HL-60/S4 treated with phorbol 12-myristate 13-acetate at 8.2 ng/mL for 4 days and 3 days (cell line): ENCODE data around the gene TTLL5.
"Not testable (repeated sequence)": the region's sequence is repeated elsewhere in the genome, so short reads cannot be mapped to it uniquely, and the experiment has no call there.

Experiments used
- in situ Hi-C: fragments of 300-500 bp; cut with MboI; formaldehyde crosslinking; loops from 2 replicates; pipeline ENCODE4 v1.15.0; 2022; ENCODE audit warnings: low sequenced_read_pairs

TTLL5 gene

DNA sequence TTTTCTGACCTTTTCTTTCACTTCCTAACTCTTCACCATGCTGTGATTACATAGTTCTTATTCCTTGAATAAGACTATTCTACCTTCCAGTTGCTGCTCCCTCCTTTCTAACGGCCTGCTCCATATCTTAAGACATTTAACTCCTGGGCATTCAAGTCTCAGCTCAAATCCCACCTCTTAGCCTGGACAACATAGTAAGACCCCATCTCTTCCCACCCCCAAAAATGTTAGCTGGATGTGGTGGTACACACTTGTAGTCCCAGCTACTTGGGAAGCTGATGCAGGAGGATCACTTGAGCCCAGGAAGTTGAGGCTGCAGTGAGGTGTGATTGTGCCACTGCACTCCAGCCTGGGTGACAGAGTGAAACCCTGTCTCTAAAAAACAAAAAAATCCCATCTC lies 11.3 kb upstream of the TTLL5 start:
- in situ Hi-C loops: no loop called here

DNA sequence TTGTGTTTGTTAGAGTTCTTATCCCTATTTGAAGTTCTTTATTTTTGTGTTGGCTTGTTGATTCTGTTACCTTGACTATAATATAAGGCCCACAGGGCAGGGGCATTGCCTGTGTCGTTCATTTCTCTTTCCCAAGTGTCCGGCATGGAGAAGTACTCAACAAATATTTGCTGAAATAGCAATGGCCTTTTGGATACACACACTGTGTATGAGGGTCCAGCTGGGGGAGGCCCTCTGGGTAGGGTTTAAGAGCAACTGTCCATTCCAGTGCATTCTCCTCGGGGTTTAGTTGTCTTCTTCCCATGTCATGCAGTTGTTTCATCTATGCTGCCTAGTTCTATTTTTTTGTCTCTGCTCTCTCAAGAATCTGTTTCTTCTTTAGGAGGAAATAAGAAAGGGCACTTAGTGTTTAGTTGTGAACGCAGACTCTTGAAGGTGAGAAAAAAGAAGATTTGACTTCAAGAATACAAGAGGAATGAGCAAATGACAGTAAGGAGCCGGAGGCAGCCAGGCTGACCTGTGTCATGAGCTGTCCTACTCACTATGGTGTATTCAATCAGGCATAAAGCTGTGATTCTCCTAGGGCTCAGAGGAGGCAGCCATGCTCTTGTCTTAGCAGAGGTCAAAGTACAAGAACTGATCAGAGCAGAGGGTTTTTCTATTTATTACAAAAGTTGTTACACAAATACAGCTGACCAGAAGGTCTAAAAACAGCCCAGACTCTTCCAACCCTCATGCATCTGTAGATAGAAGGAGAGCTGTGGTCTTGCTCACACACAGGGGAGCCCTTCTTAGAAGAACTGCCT lies 10.6 kb upstream of the TTLL5 start:
- in situ Hi-C loops: no loop called here

DNA sequence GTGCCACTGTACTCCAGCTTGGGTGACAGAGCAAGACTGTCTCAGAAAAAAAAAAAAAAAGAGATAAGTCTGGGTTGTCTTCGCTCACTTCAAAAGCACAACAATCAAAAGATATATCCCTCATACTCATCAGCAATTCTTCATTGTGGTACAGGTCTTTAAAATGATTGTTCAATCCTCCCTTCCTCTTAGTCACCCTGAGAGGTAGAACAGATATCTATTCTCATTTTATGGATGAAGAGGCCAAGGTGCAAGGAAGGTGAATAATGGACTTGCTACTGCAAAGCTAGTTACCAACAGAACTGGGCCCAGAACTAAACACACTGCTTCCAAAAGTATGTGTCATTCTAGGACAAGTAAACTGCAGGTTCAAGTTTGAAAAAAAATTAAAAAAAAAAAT lies 7.5 kb upstream of the TTLL5 start:
- in situ Hi-C loops: no loop called here

DNA sequence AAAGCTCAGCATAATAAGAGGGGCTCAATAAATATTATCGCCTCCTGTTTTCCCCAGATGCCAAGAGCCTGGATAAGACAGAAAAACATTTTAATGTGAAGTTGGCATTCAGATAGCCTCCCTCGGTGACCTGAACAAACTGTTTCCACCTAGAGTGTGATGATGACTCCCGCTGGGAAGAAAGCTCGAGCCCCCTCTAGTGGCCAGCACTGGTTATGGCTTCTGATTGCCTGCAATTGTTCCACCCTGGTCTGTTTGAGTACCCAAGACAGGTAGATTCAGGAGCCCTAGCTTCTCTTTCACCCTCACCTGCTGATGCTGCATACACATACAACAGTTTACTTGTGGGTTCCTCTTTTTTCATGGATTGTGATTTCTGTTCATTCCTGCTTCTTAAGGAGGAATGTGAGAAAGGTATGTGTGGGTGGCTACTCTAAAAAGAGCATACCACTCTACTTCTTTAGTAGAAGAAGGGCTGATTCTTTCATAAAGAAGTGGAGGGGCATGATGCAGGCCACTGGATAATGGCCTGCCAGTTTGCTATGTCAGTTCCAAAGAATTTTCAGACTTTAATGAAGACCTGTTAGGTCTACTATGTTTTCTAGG lies 6.8 kb upstream of the TTLL5 start:
- in situ Hi-C loops: no loop called here

DNA sequence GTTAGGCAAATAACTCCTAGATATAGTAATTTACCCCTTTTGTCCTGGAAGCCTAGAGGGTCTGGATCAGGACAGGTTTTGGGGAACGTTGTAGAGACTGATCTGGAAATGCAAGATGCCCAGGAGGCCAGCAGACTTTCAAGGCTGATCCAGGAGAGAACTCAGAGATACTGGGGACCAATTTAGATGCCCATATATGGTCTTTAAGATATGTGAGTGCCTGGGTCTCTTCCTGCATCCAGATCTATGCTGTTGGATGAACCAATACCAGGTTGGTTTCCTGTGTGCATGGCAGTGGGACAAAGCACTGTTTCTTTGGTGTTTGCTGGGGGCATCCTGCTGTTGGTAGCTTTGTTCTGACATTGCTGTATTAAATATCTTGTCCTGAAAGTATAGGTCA lies 5.8 kb upstream of the TTLL5 start:
- in situ Hi-C loops: no loop called here

DNA sequence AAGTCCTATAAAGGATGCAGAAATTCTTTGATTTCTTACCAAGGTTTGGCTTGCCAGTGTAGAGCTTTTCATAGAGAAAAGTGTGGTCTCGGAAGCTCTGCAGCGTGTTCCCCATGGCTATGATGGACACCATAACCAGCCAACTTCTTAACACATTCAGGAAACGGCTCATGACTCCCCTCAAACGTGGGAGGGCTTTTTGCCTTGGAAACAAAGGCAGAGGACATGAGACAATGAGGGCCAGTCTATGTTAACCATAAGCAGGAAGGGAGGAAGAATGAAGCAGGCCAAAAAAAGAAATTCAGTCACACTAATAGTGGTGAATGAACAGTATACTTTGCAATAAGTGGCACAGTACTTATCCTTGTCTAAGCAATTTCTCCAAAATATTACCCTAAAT lies 3.7 kb upstream of the TTLL5 start:
- in situ Hi-C loops: no loop called here

DNA sequence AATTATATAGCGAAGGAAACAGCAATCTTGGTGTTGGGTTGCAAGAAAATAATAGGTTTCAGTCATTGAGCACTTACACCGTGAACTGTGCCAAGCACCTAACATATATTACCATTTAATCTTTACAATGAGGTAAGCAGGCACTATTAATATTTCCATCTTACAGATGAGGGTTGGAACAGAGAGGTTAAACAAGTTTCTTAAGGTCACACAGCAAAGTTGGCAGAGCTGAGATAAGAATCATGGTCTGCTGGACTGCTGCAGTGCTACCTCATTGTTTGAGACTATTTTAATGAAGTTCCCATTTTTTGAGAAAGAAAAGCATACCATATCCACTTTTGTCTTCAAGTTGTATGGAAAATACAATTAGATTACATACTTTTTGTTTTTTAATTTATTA lies 2.1 kb upstream of the TTLL5 start:
- in situ Hi-C loops: no loop called here

DNA sequence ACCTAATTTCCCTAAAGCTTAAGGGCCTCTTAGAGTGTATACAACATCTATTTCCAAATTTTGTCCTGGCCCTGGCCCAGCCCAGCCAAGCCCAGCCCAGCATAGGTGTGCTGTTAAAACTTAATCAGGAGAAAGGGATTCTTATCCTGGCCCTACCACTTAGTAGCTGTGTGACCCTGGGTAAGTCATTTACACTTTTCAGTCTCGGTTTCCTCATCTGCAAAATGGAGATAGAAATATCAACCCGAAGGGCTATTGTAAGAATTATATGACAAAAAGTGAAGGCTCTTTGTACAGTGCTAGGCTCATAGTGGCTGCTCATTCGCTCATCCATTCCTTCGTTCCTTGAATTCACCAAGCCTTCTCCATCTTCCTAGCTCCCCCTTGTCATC lies 812 bp upstream of the TTLL5 start:
- in situ Hi-C loops: no loop called here

DNA sequence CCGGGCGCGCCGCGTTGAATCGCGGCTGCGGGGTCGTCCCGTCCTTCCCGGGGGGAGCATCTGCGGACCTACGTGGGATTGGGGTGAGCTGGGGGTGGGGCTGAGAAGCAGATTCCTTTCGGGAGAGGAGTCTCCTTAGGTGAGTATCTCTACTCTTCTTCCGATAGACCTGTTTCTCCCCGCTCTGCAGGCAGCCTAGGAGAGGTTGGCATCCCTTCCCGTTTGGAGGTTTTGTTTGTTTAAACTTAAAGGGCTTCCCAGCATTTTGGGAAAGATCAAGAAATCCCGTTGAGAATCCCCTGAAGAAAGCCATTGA lies 411 bp downstream of the TTLL5 start:
- in situ Hi-C loops: no loop called here

DNA sequence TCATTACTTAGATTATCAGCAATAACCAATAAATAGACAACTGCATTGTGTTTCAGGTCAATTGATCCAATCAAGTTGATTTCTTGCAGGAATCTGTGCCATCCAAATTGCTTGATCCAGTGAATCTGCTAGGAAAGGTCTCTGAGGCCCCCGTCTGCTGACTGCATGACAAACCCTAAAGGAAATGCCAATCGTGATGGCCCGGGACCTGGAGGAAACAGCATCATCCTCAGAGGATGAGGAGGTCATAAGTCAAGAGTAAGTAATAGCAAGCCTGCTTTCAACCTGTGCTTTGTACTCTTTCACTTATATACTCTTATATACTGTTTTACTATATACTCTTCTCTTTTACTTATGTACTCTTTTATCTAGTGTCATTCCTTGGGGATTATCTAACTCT lies 1.9 kb downstream of the TTLL5 start:
- in situ Hi-C loops: no loop called here

DNA sequence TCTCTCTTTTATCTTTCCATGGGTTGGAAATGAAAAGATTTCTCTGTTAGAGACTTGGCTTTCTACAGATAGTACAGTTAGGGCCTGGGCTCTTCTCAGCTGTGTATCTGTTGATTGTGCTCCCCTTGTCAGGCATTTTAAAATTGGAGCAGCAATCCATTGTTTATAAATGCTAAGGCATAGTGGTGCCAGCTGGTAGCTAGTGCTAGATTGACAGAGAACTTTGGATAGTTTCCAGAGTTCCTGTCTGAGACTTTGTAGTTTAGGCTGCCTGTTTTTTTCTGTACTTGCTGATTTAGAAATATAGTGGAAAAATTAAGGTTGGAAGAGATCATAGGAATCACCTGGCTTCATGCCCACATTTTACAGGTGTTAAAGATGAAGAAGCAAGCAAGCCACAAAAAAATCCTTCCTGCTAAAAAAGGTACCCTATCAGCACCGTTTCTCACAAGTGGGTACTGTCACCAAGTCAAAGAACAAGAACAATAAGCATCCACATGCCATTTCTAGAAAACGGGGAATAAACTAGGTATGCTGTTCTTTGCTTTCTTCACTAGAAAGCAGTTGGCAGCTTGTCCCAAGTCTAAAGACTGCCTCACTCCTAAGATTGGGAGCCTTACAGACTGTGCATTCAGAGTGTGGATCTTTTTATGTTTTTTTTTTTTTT lies 6.2 kb downstream of the TTLL5 start:
- in situ Hi-C loops: no loop called here

DNA sequence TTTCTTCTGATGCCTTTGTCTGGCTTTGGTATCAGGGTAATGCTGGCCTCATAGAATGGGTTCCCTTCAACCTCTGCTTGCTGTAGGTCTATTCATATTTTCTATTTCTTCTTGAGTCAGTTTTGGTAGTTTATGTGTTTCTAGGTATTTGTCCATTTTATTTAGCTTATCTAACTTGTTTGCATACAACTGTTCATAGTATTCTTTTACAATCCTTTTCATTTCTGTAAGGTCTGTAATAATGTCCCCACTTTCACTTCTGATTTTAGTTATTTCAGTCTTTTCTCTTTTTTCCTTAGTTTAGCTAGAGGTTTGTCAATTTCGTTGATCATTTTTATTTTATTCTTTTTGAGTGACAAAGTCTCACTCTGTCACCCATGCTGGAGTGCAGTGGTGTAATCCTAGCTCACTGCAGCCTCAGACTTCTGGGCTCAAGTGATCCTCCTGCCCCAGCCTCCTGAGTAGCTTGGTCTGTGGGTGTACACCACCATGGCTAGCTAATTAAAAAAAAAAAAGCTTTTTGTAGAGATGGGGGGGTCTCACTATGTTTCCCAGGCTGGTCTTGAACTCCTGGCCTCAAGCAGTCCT lies 11.7 kb downstream of the TTLL5 start:
- in situ Hi-C loops: no loop called here

DNA sequence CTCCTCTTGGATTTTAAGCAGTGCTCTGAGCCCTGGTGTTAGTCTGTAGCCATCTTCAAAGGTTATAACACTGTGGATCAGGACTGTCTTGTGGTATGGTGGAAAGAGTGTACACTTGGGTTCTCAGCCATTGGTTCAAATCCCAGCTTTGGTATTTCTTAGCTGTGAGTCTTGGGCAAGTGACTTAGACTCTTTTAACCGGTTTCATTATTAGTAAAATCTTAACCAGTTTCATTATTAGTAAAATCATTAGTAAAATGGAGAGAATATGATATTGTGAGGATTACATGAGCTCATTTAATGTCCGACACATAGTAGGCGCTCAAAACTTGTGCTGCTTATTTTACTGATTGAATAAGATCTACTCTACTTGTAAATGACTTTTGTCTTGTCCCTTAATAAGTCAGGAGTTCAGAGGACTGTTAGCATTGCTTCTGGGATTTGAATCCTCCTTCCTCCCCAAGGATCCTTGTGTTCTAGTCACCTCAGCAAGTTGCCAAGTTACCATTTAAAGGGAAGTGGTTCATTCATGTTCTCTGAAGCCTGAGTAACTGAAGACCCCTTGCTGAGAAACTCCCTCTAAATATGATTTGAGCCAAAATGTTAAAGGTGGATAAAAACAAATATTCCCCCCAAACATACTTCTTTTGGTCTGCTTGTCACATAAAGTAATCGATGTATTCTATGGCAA lies 12.4 kb downstream of the TTLL5 start:
- in situ Hi-C loops: no loop called here

DNA sequence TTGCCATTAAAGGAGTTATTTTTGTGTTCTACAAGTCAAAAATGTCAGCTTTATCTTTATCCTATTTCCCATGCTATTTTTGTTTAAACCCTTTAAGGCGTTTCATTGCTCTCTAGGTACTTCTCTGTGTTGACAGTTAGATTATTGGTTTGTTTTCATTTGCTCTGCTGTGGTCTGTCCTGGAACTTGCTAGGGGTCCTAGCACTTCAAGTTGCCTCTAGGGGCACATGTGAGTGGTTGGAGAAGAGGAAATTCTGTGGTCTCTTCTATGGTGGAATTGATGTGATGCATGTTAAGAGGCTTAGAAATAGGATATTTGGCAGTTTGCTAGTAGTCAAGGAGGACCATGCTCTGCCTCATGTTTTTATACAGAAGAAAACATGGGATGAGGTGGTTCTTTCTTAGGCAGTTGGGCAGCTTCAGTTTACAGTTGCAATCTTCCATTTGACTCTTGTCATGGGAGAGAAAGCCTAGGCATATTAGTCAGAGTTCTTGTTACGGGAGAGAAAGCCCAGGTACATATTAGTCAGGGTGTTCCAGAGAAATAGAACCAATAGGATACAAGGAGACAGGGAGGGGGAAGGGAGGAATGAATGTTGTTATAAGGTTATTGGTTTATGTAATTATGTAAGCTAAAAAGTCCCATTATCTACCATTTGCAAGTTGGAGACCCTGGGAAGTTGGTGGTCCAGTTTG lies 14.4 kb downstream of the TTLL5 start:
- in situ Hi-C loops: no loop called here

DNA sequence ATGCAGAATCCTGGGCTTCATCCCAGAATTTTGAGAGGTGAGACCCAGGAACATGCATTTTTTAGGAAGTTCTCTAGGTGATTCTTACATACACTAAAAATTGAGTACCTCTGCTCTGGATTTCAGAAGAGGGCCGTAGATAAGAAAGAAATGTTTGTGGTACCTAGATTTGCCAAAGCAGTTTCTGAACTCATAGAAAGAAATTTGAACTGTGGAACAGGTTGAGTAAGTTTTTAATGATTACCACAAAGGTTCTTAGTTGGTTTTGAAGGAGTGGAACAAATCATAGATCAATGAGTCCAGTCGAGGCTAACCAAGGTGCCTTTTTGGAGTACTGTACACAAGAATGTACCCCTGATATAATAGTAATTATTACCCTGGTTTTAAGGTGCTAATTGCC lies 24.9 kb downstream of the TTLL5 start:
- in situ Hi-C loops: no loop called here

DNA sequence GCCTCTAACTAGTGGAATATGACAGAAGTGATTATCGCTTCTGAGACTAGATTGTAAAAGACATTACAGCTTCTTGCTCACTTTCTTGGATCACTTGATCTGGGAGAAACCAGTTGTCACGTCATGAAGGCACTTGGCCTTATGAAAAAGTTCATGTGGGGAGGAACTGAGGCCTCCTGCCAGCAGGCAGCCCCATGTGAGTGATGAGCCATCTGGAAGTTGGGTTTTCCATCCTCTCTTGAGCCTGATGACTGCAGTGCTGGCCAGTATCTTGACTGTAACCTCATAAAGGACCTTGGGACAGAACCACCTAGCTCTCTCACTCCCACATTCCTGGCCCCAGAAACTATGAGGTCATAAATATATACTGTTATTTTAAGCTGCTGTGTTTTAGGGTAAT lies 28.0 kb downstream of the TTLL5 start:
- in situ Hi-C loops: no loop called here

DNA sequence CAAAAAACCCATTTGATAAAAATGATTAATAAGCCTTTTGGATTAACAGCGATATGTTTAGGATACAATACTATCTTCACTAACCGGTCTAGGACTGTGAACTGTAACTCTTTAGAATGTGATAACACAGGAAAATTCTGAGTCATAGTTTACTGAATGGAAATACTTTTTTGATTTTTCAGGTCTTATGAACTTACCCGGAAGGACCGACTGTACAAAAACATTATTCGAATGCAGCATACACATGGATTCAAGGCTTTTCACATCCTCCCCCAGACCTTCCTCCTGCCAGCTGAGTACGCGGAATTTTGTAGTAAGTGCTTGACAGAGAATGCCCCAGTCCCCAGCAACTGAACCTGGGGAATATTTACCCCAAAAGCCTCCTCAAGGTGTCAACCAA lies 29.0 kb downstream of the TTLL5 start:
- in situ Hi-C loops: no loop called here

DNA sequence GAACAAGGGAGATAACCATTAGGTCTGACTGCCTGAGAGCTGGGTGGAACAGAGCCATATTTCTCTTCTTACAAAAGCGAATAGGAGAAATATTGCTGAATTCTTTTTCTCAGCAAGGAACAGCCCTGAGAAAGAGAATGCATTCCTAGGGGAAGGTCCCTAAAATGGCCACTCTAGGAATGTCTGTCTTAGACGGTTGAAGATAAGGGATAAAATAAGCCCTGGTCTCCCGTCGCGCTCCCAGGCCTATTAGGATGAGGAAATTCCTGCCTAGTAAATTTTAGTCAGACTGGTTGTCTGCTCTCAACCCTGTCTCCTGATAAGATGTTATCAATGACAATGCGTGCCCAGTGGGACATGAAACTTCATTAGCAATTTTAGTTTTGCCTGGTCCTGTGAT lies 34.0 kb downstream of the TTLL5 start:
- in situ Hi-C loops: not testable (repeated sequence)

DNA sequence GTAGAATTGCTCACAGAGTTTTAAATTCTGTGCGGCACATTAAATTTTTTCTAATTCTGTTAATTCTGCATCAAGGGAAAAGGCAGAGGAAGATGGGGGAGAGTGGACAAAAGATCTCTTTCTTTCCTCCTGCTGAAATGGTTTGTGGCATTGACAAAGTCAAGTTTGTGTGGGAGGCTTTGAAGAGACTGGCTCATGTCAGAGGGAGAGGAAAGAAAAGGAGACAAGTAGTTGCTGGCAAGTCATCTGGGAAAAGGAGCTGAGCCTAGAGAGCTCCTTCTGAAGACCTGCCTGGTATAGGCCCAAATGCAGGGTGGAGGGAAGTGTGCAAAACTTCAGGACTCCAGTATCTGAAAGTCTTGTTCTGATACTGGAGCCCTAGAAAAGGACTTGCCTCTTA lies 36.3 kb downstream of the TTLL5 start:
- in situ Hi-C loops: no loop called here

DNA sequence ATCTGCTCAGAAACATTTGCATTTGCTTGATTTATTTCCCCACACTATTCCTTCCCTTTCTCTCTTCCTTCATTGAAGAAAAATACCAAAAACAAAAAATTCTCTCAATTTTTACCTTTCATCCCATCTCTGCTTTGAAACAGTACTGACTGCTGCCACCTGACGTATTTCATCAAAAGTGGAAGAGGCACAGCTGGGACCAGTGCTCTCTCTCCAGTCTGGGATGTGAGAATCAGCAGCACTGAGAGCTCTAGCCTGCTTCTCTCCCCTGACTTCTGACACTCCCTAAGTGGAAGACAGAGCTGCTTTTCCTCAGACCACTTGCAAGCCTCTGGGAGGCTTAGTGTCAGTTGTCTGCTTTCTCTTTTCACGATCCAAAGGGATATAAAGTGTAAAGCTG lies 36.9 kb downstream of the TTLL5 start:
- in situ Hi-C loops: no loop called here

DNA sequence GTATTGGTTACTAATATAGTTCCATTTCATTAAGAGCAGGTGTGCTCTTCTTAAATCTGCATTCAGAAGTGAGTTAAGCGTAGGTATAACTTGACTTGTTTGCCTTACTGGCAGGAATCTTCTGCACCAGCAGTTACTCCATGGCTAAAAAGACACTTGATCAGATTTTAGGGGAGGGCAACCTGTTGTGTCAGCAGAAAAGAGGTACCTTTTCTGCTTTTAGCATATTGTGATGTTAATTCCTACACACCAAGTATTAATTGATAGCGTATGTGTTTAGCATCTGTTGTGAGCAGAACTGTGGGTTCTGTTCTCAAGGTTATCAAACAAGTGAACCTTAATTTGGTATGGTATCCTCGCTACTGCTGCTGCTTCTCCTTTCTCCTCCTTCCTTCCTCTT lies 38.3 kb downstream of the TTLL5 start:
- in situ Hi-C loops: no loop called here
